HepG2 (cell line): ENCODE data around the gene CLEC16A. TPM values are rescaled to one million over a fixed set of nuclear protein-coding genes. Genes with fewer than 3 reads are reported as not detected.

Source experiments
- ATAC-seq: fragments of 200-7000 bp; cut with Tn5 transposase; 3 replicates; pipeline ENCODE4 v1.9.1; 2020; ENCODE audit warnings: mild to moderate bottlenecking, moderate library complexity
- BruUV-seq: library from RNA; stranded (reverse); fragments of 400-500 nt; replicated peaks from 2 replicates; lab custom pipeline; 2021; lab: Mats Ljungman, UMichigan
- CTCF ChIA-PET: fragments of 300-600 bp; formaldehyde crosslinking; extraction: SDS; loops from one replicate; lab custom pipeline; 2021; ENCODE audit warnings: low total read pairs, inconsistent platforms, low intra/inter-chr PET ratio; lab: Yijun Ruan, JAX
- POLR2A ChIA-PET: fragments of 350-600 bp; sonication (Branson Sonifier 250); formaldehyde crosslinking; loops from one replicate; lab custom pipeline; 2020; ENCODE audit warnings: antibody characterized with exemption, inconsistent platforms; lab: Yijun Ruan, JAX
- DNase-seq: peaks from one replicate; pipeline ENCODE4 v3.0.0-alpha.2; 2015; ENCODE audit warnings: low spot score
- FAIRE-seq: peaks from 3 replicates; lab custom pipeline; 2011; peaks lifted over from hg19 to GRCh38; lab: Jason Lieb, UNC
- H2AFZ ChIP-seq: one replicate; pipeline ENCODE4 v1.6.1; 2011; ENCODE audit warnings: low read length, inconsistent platforms
- H3K27ac ChIP-seq: fragments of 300-600 bp; 3 replicates; pipeline ENCODE4 v1.8.0; 2011; ENCODE audit warnings: mixed run types, mild to moderate bottlenecking, mixed read lengths, low read length, inconsistent platforms; ENCODE audit not compliant: insufficient read depth; ENCODE audit errors: extremely low read length
- H3K27me3 ChIP-seq, 2 experiments: fragments of 200-600 bp in 1 of 2; 2 replicates in 1 of 2; 3 replicates in 1 of 2; pipeline versions ENCODE4 v1.6.0 to v1.8.0; 2011; ENCODE audit warnings: low read length in 2 of 2, mild to moderate bottlenecking in 2 of 2, moderate library complexity in 2 of 2, inconsistent platforms in 1 of 2; ENCODE audit not compliant: insufficient read depth in 2 of 2, control insufficient read depth in 1 of 2
- H3K36me3 ChIP-seq, 2 experiments: fragments of 200-600 bp in 1 of 2; replicated peaks in 1 of 2; 2 replicates in 1 of 2; 3 replicates in 1 of 2; pipeline versions ENCODE4 v1.5.1 to v1.8.0; 2011; ENCODE audit warnings: low read length in 2 of 2, inconsistent platforms in 1 of 2; ENCODE audit not compliant: insufficient read depth in 2 of 2, control insufficient read depth in 1 of 2
- H3K4me1 ChIP-seq: 2 replicates; pipeline ENCODE4 v1.5.1; 2012; ENCODE audit warnings: low read length, inconsistent platforms; ENCODE audit not compliant: insufficient read depth
- H3K4me2 ChIP-seq: 2 replicates; pipeline ENCODE4 v1.6.0; 2011; ENCODE audit warnings: low read depth, low read length, inconsistent platforms
- H3K4me3 ChIP-seq, 3 experiments: fragments of 200-600 bp in 1 of 3; sonication (generic), shearing (Covaris generic) in 1 of 3; replicated peaks in 1 of 3; 2 replicates each; pipeline ENCODE4 v1.5.1; 2011 to 2016; ENCODE audit warnings: low read length in 3 of 3, inconsistent platforms in 2 of 3, low read depth in 2 of 3, mild to moderate bottlenecking in 2 of 3, control low read depth in 1 of 3, mixed read lengths in 1 of 3; ENCODE audit not compliant: insufficient read depth in 1 of 3
- H3K79me2 ChIP-seq: one replicate; pipeline ENCODE4 v1.6.1; 2011; ENCODE audit warnings: low read length, inconsistent platforms; ENCODE audit not compliant: insufficient read depth
- H3K9ac ChIP-seq: 2 replicates; pipeline ENCODE4 v1.6.0; 2011; ENCODE audit warnings: mild to moderate bottlenecking, low read depth, low read length, inconsistent platforms; ENCODE audit not compliant: insufficient read depth
- H3K9me3 ChIP-seq: 2 replicates; pipeline ENCODE4 v1.5.1; 2012; ENCODE audit warnings: mild to moderate bottlenecking, low read length
- H4K20me1 ChIP-seq: 2 replicates; pipeline ENCODE4 v1.6.0; 2011; ENCODE audit warnings: inconsistent platforms, mild to moderate bottlenecking, low read length, moderate library complexity; ENCODE audit not compliant: insufficient read depth
- NFE2 ChIP-seq: sonication (generic); formaldehyde crosslinking; IDR thresholded peaks from 2 replicates; pipeline ENCODE4 v1.4.0; 2020; ENCODE audit warnings: missing genetic modification reagents
- NFE2L2 ChIP-seq: fragments of 150-350 bp; IDR thresholded peaks from 2 replicates; pipeline ENCODE4 v1.6.1; 2014; ENCODE audit warnings: low read length
- RXRB ChIP-seq: IDR thresholded peaks from 2 replicates; pipeline ENCODE4 v1.6.1; 2016; ENCODE audit warnings: borderline replicate concordance, missing genetic modification reagents, missing compliant biosample characterization
- TP53 ChIP-seq: sonication (generic); formaldehyde crosslinking; conservative IDR thresholded peaks from 2 replicates; pipeline ENCODE4 v1.4.0; 2020; ENCODE audit warnings: missing genetic modification reagents
- ZNF121 ChIP-seq: sonication (generic); formaldehyde crosslinking; IDR thresholded peaks from 2 replicates; pipeline ENCODE4 v1.5.0; 2020; ENCODE audit warnings: mild to moderate bottlenecking, missing genetic modification reagents
- ZNF841 ChIP-seq: sonication (generic); formaldehyde crosslinking; IDR thresholded peaks from 2 replicates; pipeline ENCODE4 v1.8.1; 2023; ENCODE audit warnings: missing genetic modification reagents, borderline replicate concordance
- WGBS: methylation state at CpG from one replicate; pipeline ENCODE4 v1.1.6; 2017; ENCODE audit warnings: low lambda C conversion rate; 5-methylcytosine and 5-hydroxymethylcytosine counted together
- in situ Hi-C: cut with HindIII; loops from 2 replicates; pipeline ENCODE4 v1.10.0; 2017; ENCODE audit warnings: low pct_unique_long_range_greater_than_20kb; ENCODE audit not compliant: extremely low pct_ligation_motif_present
- intact Hi-C: fragments of 100-400 bp; cut with micrococcal nuclease; formaldehyde crosslinking; loops from one replicate; pipeline ENCODE4 v1.10.0; 2022; ENCODE audit not compliant: unreplicated experiment
- polyA plus RNA-seq, 8 experiments: library from polyadenylated mRNA; depleted of rRNA in 3 of 8; stranded (reverse) in 7 of 8; unstranded in 1 of 8; fragments of >200 nt; fragmentation: Illumina TruSeq in 4 of 8; extraction: Trizol in 4 of 8; gene quantifications; 2 replicates each; pipeline versions ENCODE4 v1.2.1 to v1.2.3, GENCODE V29; 2011 to 2016; ENCODE audit warnings: low read depth in 4 of 8, missing spikeins in 1 of 8, mixed read lengths in 1 of 8; ENCODE audit not compliant: insufficient read depth in 1 of 8
- total RNA-seq, 5 experiments: library from RNA; depleted of rRNA; stranded (reverse); fragments of >200 nt; fragmentation: Illumina TruSeq; extraction: Trizol; gene quantifications; 2 replicates each; pipeline ENCODE4 v1.2.3, GENCODE V29; 2016; ENCODE audit warnings: low read depth in 1 of 5
- TF ChIP-seq, protein P1 (sequence below): sonication (generic); formaldehyde crosslinking; IDR thresholded peaks from 2 replicates; pipeline ENCODE4 v1.5.0; 2020; ENCODE audit warnings: mild to moderate bottlenecking, missing genetic modification reagents

Gene CLEC16A
- total and polyA plus RNA-seq, 2 of the 13 experiments (the other 11 are each of a cell fraction or from before 2014, with no cell fraction given), result 8.5 to 10.3 TPM

GRCh38 chr16:11213799-11214198 lies 269.4 kb downstream of the CLEC16A start:
- CTCF ChIA-PET, result no interaction called here
- H3K4me1 ChIP-seq, result no peaks in the 10 kb centered on the region
- H3K36me3 ChIP-seq, result no peaks in the 10 kb centered on the region
- no peak overlapping the region for H3K4me2 ChIP-seq
- no peak overlapping the region for H3K27ac ChIP-seq
- H4K20me1 ChIP-seq, result no peaks in the 10 kb centered on the region
- ATAC-seq (no peak), DNase-seq (no peak), FAIRE-seq (no peak)
- H3K9me3 ChIP-seq, result peaks cover 17% of the 10 kb centered on the region
- no TSS peak for BruUV-seq
- H3K27me3 ChIP-seq, result peaks cover 3 to 35% of the 10 kb centered on the region in 2 experiments
- POLR2A ChIA-PET, result no interaction called here
- TF ChIP-seq TP53, result no peak
- no peak for TF ChIP-seq NFE2L2
- TF ChIP-seq ZNF841 (CRISPR knock-in tag), result no peak
- 0 out of 2 replicates have a peak, but pooled peaks have one; percentile 51 for TF ChIP-seq ZNF121
- no peak for TF ChIP-seq NFE2 (CRISPR knock-in tag)
- TF ChIP-seq, protein P1, sequence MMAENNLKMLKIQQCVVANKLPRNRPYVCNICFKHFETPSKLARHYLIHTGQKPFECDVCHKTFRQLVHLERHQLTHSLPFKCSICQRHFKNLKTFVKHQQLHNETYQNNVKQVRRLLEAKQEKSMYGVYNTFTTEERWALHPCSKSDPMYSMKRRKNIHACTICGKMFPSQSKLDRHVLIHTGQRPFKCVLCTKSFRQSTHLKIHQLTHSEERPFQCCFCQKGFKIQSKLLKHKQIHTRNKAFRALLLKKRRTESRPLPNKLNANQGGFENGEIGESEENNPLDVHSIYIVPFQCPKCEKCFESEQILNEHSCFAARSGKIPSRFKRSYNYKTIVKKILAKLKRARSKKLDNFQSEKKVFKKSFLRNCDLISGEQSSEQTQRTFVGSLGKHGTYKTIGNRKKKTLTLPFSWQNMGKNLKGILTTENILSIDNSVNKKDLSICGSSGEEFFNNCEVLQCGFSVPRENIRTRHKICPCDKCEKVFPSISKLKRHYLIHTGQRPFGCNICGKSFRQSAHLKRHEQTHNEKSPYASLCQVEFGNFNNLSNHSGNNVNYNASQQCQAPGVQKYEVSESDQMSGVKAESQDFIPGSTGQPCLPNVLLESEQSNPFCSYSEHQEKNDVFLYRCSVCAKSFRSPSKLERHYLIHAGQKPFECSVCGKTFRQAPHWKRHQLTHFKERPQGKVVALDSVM (CRISPR knock-in tag), result peak; percentile 72; the same call in 1 of the 2 replicates
- no peak for TF ChIP-seq RXRB (CRISPR knock-in tag)
- H2AFZ ChIP-seq, result no peak overlapping the region
- in situ Hi-C loops (no loop called here), intact Hi-C loops (no loop called here)
- H3K4me3 ChIP-seq, result no peak overlapping the region
- H3K79me2 ChIP-seq, result no peaks in the 10 kb centered on the region
- no peak overlapping the region for H3K9ac ChIP-seq
- 32% methylated on average over 7 of the region's 7 CpGs for WGBS
